IPS-11a (cell line): ENCODE results near the gene ACSS3.

Experiments
- H3K4me3 ChIP-seq: one replicate; pipeline ENCODE4 v1.5.1; 2013; ENCODE audit warnings: low read depth, low read length, control low read depth

ACSS3 gene

DNA sequence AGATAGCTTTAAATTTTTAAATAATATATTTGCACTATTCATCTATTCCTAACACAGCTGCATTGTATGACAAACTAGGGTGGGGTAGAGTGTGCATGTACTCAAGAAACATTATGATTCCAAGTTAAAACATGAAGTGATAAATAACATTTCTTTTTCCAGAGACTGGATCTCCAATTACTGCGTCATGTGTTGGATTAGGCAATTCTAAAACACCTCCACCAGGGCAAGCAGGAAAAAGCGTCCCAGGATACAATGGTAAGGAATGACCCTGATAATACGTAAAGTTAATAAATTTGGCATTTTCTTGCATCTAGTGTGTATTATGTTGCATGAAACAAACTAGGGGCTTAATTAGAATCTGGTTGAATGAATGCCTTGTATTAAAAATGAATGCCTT lies 138.9 kb downstream of the ACSS3 start:
- no peak overlapping the region for H3K4me3 ChIP-seq

DNA sequence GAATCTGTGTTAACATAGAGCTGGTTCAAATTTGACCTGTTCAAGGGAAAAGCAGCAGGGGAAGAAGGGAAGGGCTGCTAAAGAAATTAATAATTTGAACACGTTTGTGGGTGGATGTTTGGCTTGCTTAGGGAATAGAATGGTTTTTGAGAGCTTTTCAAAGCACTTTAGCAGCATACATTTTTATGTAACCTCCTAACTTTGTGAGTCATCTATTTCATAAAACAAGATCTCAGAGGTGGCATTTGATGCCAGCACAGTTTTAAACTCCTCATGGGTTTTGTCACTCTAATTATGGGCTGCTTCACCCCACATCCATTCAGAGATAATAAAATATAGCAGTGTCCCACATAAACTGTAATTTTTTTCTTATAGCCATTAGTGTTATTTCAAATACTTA lies 143.8 kb downstream of the ACSS3 start:
- H3K4me3 ChIP-seq = no peak overlapping the region

DNA sequence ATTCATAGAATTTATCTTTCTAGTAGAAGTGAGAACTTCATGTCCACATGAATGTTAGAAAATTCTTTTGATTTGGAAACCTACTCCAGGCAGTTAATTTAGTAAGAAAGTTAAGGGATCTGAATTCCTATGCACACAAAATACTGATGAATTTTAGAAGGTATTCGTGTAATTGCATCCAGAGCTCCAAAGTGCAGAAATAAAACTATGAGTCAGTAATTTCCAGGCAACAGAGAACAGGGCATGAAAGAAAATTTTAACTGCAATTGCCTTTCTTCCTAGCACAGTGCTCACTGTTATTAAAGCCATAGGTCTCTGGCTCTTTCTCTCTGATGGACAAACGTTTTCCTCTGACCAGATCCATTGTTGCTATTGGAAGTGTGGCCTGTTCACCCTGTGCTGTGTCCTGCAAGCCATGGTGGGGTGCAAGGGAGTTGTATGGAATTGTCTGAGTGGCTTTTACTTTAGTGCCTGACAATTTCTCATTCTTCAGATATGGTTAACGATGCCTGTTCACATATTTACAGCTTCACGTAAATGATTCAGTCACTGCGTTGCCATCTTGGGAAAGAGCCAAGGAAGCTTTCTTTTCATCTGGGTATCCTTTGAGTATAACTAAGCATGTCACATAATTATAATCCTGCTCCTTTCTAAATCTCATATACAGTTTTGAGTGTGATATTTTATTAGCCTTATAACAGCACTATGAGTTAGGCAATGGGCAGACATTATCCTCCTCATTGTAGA lies 145.1 kb downstream of the ACSS3 start:
- no peak overlapping the region for H3K4me3 ChIP-seq

DNA sequence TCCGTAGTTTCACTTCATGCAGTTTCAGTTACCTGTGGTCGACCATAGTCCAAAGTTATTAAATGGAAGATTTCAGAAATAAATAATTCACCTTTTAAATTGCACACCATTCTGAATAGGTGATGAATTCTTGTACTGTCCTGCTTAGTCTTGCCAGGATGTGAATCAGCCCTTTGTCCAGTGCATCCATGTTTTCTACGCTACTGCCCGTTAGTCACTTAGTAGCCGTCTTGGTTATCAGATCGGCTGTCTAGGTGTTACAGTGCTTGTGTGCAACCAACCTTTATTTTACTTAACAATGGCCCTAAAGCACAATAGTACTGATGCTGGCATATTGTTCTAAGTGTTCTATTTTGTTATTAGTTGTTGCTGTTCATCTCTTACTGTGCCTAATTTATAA lies 146.7 kb downstream of the ACSS3 start:
- H3K4me3 ChIP-seq = no peak overlapping the region

DNA sequence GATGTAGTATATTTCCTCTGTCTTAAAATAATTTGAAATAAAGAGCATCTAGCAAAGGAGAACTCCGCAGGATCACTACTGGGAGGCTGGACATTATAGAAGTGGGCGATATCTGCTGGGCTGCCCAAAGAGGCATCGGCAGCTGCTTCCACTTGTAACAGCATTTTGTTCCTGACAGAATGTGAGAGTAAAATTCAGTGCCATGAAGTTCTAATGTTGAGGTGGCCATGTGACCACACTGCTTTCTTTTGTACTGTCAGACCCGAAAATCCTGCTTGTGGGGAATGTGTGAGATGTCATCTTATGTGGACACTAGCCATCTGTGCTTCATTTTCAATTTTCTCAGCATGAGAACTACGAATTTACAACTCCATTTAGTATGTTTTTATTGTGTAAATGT lies 151.9 kb downstream of the ACSS3 start:
- H3K4me3 ChIP-seq = no peak overlapping the region

DNA sequence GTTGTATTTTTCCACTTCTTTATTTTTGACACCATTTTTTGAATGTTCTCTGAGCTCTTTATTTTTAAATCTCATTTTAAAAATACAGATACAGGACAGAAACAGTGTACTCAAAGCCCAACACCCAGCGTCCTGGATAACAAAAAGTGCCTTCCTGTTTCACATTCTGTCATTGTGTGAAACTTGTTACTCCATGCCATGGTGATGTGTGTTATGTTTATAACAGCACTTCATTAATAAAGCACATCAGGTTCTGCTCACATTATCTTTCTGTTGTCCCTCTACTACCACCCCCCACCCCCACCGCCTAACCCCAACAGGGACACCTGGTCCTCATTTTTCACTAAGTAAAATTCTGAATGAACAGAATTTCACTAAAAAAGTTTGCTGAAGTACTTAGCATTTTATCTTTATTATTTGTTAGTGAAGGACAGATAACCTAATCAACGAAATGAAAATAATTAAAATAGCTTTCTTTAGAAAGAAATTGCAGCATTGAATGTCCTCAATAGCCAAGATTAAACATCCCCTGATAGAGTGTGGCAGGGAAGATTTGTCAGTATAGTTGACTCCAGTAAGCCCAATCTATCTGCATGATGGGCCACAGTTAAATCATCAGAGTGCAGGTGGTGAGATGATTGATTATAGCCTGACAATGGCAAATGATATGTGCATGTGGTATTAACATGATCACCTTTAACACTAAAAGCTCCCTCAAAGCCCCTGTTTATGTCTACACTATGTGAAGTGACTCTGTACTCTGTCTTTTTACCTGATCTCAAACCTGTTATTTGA lies 153.9 kb downstream of the ACSS3 start:
- no peak overlapping the region for H3K4me3 ChIP-seq

DNA sequence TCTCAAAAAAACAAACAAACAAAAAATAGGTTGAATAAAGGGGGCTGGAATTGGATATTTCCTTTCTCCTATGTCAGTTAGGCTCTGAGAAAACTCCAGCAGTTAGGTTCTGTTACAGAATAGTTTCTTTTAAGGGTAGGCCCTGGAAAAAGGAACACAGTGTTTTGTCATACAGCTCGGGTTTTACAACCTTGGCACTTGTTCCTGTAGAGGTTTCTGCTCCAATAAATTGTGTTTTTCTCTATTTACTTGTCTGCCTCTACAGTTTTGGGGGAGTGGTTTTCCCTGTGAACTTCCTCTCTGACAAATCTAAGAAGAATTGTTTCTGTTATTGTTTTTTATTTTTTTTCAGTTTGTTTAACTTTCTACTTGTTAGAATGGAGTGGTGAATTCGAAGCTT lies 167.6 kb downstream of the ACSS3 start:
- no peak overlapping the region for H3K4me3 ChIP-seq

DNA sequence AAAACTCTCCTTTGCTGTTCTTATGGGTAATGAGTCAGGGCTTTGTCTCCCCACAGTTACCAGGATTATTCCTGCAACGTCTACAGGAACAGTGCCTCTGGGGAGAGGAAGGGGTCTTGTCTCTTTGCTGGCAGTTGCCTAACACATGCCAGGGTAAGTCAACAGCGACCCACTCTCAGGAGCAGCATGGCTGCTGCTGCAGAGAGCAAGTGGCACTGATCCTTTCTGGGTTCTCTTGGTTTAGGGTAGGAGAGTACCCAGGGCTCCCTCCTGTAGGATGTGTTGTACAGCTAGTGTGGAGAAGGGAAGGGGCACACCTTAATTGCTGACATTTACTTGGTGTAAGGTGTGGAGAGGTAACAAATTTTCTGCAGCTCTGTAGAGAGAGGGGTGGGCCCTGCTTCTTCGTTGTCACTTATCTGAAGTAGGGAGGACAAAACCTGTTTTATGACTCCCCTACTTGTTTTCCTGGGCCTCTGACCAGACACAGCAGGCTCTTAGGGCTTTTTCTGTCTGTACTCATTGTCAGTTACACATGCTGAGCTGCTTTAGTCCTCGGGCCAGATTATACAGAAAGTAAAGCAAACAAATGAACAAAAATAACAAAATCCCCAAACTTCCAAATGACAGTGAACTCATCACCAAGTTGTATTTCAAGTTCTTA lies 168.2 kb downstream of the ACSS3 start:
- H3K4me3 ChIP-seq = no peak overlapping the region

DNA sequence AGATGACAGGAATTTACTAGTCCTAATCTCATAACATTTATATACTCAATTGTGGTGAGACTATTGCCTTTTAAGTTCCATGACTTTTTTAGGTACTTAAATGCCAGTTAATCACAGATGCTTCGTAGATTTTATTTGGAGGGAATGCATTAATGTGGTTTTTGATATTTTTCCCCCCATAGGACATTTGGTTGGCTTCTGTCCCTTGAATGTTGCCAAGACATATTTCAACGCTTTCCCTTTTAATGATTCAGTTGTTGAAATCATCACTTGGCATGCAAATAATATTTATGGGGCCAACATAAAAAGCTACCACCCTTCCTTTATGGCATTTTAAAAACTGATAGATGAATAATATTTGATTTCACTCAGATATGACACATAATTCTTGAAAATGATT lies 172.1 kb downstream of the ACSS3 start:
- no peak overlapping the region for H3K4me3 ChIP-seq

DNA sequence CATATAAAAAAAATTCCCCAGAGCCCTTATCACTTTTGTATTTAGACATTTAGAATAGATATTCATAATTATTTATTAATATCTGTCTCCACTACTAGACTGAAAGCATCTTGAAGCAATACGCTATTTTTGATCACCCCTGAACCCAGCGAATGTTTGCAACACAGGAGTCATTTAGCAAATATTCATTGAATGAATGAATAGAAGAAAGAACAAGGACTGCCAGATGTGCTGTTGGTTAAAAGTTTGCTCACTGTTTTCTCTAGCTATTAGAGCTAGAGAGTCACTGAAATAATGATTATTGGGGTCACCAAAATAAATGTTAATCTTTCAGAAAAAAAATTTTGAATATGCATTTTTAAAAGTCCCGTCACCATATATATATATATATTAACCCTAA lies 174.3 kb downstream of the ACSS3 start:
- no peak overlapping the region for H3K4me3 ChIP-seq

DNA sequence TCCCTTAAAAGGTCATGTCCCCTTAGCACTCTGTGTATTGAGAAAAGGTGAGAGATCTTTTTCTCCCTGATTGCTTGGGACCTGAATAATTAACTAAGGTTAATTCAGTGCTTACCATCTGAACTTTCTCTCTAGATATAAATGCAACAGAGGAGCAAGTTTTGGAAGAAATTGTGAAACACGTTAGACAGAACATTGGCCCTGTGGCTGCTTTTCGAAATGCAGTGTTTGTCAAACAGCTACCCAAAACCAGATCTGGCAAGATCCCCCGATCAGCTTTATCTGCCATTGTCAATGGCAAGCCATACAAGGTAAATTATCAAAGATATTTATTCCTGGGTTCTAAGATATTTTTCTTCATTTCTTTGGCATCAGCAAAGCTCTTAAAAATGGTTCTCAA lies 175.5 kb downstream of the ACSS3 start:
- no peak overlapping the region for H3K4me3 ChIP-seq

DNA sequence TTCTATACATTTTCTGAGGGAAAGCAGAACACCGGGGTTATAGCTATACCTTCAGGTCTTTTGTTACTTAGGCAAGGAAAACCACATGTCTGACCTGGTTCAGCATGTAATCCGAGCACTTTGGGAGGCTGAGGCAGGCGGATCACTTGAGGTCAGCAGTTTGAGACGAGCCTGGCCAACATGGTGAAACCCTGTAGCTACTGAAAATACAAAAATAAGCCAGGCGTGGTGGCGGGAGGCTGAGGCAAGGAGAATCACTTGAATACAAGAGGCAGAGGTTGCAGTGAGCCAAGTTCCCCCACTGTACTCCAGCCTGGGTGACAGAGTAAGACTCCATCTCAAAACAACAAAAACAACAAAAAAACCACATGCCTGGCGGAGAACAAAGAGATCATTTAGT lies 177.6 kb downstream of the ACSS3 start:
- no peak overlapping the region for H3K4me3 ChIP-seq

DNA sequence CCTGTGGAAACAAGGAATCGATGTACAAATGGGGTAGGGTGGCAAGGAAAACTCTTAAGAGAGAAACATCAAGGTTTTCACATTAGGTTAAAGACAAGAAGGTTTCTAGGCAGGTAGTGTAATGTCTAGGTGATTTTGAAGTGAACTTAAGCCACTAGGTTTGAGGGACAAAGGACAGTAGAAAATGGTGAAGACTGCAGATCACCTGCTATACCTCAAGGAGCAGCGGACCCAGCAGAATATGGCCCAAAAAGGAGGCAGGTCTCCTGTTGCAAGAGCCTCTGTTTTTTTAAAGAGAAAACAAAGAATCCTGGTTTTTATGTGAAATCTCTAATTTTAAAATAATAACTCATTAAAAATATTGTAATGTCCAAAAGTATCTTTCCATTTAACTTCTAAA lies 178.1 kb downstream of the ACSS3 start:
- no peak overlapping the region for H3K4me3 ChIP-seq

DNA sequence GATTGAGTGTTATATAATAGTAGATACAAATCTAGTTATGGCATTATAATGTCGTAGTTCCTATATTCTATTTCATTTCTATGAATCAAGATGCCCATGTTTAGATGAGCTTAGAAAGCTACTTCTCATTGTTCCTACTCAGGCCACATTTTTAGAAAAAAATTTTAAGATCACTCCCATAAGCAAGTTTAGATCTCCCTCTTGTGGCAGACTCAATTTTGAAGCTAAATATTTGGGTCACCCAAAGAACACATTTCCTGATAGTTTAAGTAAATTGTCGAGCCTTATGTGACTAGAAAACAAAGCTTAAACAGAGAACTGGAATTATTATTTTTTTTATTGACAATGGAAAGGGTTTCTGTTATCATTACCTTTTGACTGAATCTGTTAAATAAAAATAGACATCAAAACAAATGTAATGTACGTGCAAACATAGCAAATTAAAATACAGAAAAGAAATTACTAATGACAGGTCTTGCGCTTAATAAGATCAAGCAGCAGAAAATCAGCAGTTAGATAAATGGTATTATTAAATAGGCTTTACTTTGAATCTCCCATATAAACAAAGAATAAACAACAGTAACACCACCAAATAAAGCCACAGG lies 180.2 kb downstream of the ACSS3 start:
- H3K4me3 ChIP-seq = no peak overlapping the region

DNA sequence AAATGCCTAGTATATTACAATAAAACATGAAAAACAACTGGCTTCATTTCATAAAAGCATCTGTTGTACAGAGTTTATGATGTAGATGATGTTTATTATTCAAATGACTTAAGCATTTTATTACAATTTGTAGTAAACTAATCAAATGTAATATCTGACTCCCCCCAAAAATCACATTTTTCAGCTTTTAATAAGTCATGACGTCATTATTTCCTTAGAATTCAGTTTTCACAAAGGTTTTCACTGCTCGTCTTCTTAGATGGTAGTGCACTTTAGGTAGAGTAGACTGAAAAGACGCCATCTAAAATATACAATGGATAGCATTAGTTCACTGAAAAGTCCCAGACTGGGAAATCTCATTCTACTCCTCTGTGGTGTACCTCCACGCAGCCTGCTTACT lies 181.5 kb downstream of the ACSS3 start:
- no peak overlapping the region for H3K4me3 ChIP-seq

DNA sequence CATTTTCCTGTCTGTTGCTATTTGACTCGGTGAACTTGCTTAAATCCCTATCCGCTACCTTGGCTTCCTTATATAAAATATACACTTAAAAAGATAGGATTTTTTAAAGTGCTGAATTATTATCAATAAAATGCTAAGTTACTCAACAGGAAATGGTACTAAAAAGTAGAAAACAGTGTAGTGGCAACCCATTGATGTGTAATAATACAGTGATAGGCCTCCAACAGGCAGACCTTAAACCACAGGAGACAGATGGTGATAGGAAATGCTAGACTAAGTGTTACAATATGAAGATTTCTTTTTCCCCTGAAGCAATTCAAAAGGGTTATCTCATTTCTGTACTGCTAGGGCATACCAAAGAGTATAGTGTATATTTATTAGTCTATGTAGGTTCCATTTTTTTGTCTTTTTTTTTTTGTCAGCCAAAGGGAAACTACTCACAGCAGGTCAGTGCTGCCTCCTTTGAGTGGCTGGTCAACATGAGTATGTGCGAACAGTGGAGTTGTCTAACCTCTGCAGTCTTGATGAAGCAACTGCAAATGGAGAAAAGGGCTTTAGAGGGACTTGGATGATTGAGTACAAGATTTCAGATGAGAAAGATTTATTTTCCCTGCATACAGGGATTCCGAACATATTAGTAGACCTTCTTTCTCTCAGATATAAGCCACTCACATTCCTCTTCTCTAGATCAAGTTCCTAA lies 183.8 kb downstream of the ACSS3 start:
- H3K4me3 ChIP-seq = no peak overlapping the region

DNA sequence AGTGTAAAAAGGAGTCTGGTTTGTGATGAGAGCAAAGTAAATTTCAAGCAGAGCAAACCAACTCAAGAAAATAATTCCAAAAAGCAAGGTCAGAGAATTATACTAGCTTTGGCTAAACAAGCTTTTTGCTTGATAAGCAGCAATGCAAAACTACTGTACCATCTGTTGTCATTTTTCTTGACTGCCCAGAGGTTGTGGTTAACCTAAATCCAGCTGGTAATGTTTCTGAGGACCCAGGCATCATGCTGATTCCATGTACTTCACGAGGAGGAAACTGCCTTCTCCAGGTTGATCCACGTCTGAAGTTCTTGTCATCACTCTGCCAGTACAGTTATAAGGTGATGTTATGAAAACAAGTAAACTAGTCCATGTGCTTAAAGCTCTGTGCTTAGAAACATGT lies 185.2 kb downstream of the ACSS3 start:
- H3K4me3 ChIP-seq = no peak overlapping the region

DNA sequence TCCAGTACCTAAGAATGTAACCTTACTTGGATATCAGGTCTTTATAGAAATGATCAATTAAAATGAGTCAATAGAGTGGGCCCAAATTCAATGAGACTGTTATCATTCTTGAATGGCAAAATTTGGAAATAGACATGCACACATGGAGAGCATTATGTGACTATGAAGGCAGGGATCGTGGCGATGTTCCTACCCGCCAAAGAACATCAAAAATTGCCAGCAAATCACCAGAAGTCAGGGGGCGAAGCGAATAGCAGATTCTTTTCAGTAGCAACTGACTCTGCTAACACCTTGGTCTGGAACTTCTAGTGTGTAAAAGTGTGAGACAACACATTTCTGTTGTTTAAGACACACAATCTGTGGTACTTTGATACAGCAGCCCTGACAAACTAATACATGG lies 192.5 kb downstream of the ACSS3 start:
- no peak overlapping the region for H3K4me3 ChIP-seq

DNA sequence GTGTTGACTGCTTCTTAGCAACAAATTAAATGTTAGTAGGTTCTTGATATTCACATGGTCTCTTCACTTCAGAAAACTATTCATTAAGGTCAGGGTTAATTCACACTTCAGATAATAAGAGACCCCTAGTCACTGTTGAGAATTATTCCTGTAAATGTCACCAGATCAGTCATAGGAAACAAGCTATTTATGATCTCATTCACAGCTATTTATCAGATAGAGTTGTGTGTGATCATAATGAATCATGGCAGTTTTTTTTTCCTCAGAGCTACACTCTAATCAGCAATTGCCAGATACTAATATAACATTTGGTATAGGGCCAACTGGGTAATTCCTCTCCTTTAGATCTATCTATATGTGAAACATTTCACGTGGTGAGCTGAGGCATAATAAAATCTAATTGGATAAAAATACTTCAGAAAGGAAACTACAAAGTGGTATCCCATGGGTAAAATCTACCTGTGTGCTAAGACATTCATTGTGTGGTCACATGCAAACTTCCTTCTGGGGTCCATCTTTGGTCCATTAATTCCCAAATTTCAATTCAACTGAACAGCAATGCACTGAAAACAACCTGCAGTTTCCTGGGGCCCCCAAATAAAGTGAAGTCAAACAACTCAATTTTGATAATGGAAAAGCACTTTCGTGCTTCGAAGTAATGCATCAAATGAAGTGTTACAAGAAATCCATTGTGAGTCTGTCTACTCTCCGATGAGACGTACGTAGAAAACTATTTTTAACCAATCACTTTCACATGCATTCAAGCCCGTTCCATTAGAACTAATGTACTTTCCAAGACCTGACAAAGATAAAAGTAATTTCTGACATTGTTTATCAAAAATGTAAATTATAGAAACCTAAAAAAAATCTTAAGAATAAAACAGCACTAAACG lies 197.0 kb downstream of the ACSS3 start:
- H3K4me3 ChIP-seq = no peak overlapping the region

DNA sequence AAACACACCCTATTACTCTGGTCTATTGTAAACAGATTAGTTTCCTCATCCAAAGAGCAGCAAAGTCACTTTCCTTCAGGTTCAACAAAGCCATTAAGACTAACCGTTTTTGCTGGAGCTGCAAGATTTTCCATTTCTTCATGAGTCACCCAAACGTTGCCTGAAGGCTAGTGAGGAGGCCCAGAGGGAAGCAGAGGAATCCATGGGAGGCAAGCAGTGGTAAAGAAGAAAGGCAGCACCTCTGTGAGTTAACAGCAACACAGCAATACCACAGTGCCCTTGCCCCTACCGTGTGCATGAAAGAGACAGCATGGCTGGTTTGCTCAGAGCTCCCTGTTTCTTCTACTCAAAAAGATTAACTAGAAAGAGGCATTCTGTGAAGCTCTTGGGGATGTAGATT lies 206.3 kb downstream of the ACSS3 start:
- no peak overlapping the region for H3K4me3 ChIP-seq
